ENCODE data around the gene BTN1A1. TPM values are rescaled to one million over a fixed set of nuclear protein-coding genes. Genes with fewer than 3 reads are reported as not detected.
"Not testable (repeated sequence)": the region's sequence is repeated elsewhere in the genome, so short reads cannot be mapped to it uniquely, and the experiment has no call there.

BTN1A1 gene
- total RNA-seq, 4 donors from 2014 or later = not detected

DNA sequence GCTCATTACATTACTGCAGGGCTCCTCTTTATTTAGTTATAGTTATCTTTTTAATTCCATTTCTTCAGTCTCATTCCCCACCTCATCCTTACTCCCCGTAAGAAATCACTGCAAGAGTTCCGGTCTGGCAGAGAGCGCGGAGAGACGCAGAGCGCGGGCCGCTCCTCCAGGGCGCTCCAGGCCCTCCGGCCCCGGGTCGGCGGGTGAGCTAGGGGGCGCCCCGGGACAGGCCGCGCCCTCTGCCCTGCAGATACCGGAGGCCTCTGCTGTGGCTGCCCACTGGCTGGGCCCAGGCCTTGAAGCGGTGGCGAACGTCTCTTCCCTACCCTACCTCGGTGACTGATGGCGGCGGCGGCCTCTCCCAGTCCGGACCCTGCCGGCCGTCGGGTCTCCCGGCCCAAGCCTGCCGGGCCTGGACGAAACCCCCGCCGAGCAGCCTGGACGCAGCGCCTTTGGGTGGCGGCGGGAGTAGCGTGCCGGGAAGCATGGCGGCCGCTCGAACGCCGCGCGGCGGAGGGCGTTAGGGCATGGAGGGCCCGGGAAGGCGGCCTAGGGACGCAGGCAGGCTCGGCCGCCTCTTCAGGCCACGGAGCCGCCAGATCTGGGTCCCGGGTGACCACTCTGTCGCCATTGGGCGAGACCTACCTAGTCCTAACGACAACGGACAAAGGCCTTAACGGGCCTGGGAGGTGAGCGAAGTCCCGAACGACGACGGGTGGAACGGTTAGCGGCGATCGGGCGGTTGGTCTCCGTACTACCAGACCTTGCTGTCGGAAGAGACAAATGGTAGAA is 21.7 kb downstream of the BTN1A1 start:
- peak; percentile 48 to 64 for TF ChIP-seq POLR2A (IDR thresholded peaks at IDR 0.05)
- TF ChIP-seq, protein P1, sequence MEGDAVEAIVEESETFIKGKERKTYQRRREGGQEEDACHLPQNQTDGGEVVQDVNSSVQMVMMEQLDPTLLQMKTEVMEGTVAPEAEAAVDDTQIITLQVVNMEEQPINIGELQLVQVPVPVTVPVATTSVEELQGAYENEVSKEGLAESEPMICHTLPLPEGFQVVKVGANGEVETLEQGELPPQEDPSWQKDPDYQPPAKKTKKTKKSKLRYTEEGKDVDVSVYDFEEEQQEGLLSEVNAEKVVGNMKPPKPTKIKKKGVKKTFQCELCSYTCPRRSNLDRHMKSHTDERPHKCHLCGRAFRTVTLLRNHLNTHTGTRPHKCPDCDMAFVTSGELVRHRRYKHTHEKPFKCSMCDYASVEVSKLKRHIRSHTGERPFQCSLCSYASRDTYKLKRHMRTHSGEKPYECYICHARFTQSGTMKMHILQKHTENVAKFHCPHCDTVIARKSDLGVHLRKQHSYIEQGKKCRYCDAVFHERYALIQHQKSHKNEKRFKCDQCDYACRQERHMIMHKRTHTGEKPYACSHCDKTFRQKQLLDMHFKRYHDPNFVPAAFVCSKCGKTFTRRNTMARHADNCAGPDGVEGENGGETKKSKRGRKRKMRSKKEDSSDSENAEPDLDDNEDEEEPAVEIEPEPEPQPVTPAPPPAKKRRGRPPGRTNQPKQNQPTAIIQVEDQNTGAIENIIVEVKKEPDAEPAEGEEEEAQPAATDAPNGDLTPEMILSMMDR (IDR thresholded peaks at IDR 0.05) = peak in 3 of 4 experiments; percentile 8 to 81 (median 32)
- no peak for TF ChIP-seq EP300 (IDR thresholded peaks at IDR 0.05)
- Histone ChIP-seq H3K9me3 (no peaks in the 10 kb centered on the region), H3K27me3 (no peaks in the 10 kb centered on the region), H3K36me3 (no peaks in the 10 kb centered on the region), H3K27ac (peak overlapping the region; percentile 90 to 98 (median 97)), H3K4me3 (peak overlapping the region; percentile 50 to 67), H3K4me1 (peaks cover 0 to 25% (median 0%) of the 10 kb centered on the region in 3 donors)
- peak; percentile 85 for ATAC-seq
- 1% methylated on average over 14 of the region's 74 CpGs; no CpG with 5 or more reads in 1 of the 2 donors for WGBS, 2 donors (ENCODE audit: low coverage in 1 of 2)

GRCh38 chr6:26522486-26523228 is 22.6 kb downstream of the BTN1A1 start:
- ATAC-seq, H3K36me3 ChIP-seq, H3K9me3 ChIP-seq, H3K27me3 ChIP-seq: not testable (repeated sequence)
- WGBS, 2 donors (ENCODE audit: low coverage in 1 of 2) = 51 to 61% methylated on average over 11 of the region's 11 CpGs
- Histone ChIP-seq H3K4me1 (peaks cover 0 to 25% (median 0%) of the 10 kb centered on the region in 3 donors), H3K27ac (peak overlapping the region; percentile 90 to 98 (median 97)), H3K4me3 (peak overlapping the region; percentile 50 to 67)

- not testable (repeated sequence) for H3K36me3 ChIP-seq, ATAC-seq
- WGBS, 2 donors (ENCODE audit: low coverage in 1 of 2) = 91% methylated on average over 2 of the region's 2 CpGs
These were observed 24.2 kb downstream of the BTN1A1 start for GRCh38 chr6:26524314-26524713.

DNA sequence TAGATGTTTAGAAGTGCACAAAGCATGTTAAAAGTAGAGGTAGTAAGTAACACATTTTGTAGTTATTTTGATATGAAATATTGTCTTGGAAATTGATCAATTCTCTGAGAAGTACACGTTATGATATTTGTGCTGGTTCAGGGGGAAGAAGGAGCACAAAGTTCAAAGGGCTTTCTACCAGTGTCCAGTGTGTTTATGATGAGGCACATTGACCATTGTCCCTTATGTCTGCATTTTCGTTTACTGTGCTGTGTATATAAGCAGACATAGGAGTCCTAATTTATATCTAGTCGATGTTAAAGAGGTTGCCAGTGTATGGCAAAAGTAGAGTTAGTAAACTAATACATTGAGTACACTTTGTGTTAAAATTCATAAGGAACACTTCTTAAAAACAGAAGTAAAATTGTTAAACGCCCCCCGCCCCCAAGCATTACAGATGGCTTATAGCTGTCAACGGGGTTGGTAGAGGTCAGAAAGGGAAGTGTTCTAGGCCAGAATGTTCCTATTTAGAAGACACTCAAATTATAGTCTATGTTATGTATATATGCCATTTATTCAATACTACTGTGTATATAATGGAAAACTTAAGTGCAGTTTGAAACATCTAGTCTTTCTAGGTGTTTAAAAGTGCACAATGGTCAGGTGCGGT is 24.7 kb downstream of the BTN1A1 start:
- peaks cover 0 to 25% (median 0%) of the 10 kb centered on the region in 3 donors for H3K4me1 ChIP-seq
- WGBS, 2 donors (ENCODE audit: low coverage in 1 of 2) = 82 to 89% methylated on average over 7 of the region's 7 CpGs
- no peak for ATAC-seq
- no peaks in the 10 kb centered on the region for H3K9me3 ChIP-seq
- no peak overlapping the region for H3K4me3 ChIP-seq
- H3K36me3 ChIP-seq = no peaks in the 10 kb centered on the region
- H3K27me3 ChIP-seq = no peaks in the 10 kb centered on the region
- TF ChIP-seq, protein P1 (IDR thresholded peaks at IDR 0.05) = no peak
- no peak for TF ChIP-seq POLR2AphosphoS5 (IDR thresholded peaks at IDR 0.05)
- TF ChIP-seq EP300 (IDR thresholded peaks at IDR 0.05) = no peak
- no peak for TF ChIP-seq POLR2A (IDR thresholded peaks at IDR 0.05)
- H3K27ac ChIP-seq = no peak overlapping the region

More at GRCh38 chr6:26524314-26524713, 24.2 kb downstream of the BTN1A1 start:
- not testable (repeated sequence) for H3K9me3 ChIP-seq, H3K27ac ChIP-seq, H3K27me3 ChIP-seq, H3K4me3 ChIP-seq
- peaks cover 0 to 25% (median 0%) of the 10 kb centered on the region in 3 donors for H3K4me1 ChIP-seq

- Histone ChIP-seq H3K36me3 (no peaks in the 10 kb centered on the region), H3K27ac (no peak overlapping the region), H3K4me3 (no peak overlapping the region), H3K4me1 (peaks cover 0 to 20% (median 0%) of the 10 kb centered on the region in 3 donors), H3K9me3 (no peaks in the 10 kb centered on the region), H3K27me3 (no peaks in the 10 kb centered on the region)
- TF ChIP-seq, protein P1 (IDR thresholded peaks at IDR 0.05) = no peak
- no peak for TF ChIP-seq POLR2A (IDR thresholded peaks at IDR 0.05)
- no peak for TF ChIP-seq POLR2AphosphoS5 (IDR thresholded peaks at IDR 0.05)
- no peak for TF ChIP-seq EP300 (IDR thresholded peaks at IDR 0.05)
- ATAC-seq = no peak
- WGBS, 2 donors (ENCODE audit: low coverage in 1 of 2) = 59 to 60% methylated on average over 2 of the region's 2 CpGs
These were observed 25.7 kb downstream of the BTN1A1 start for GRCh38 chr6:26525838-26526237.
